WTC11 (cell line): ENCODE measurements around the gene PGAP3.

Experiments
- CTCF ChIP-seq: fragments of 200-600 bp; IDR thresholded peaks from 2 replicates; pipeline ENCODE4 v1.8.0; 2022; ENCODE audit warnings: antibody characterized with exemption
- JAZF1 ChIP-seq: fragments of 250-450 bp; sonication (Bioruptor Pico); IDR thresholded peaks from 2 replicates; pipeline ENCODE4 v1.9.0; 2021; ENCODE audit warnings: moderate library complexity, mild to moderate bottlenecking, inconsistent platforms
- SMAD3 ChIP-seq: sonication (generic); formaldehyde crosslinking; IDR thresholded peaks from 2 replicates; pipeline ENCODE4 v1.8.0; 2022; ENCODE audit warnings: missing genetic modification reagents, mild to moderate bottlenecking, borderline replicate concordance
- STAT6 ChIP-seq: sonication (generic); formaldehyde crosslinking; conservative IDR thresholded peaks from 2 replicates; pipeline ENCODE4 v1.8.1; 2023; ENCODE audit warnings: mild to moderate bottlenecking, low read depth, missing genetic modification reagents, moderate library complexity
- TEAD4 ChIP-seq: sonication (generic); formaldehyde crosslinking; IDR thresholded peaks from 2 replicates; pipeline ENCODE4 v1.8.0; 2022; ENCODE audit warnings: mild to moderate bottlenecking, missing genetic modification reagents
- TF ChIP-seq, protein P1 (sequence below): sonication (generic); formaldehyde crosslinking; IDR thresholded peaks from 2 replicates; pipeline ENCODE4 v1.8.0; 2022; ENCODE audit warnings: mild to moderate bottlenecking, missing genetic modification reagents
- TF ChIP-seq, protein P2 (sequence below): sonication (generic); formaldehyde crosslinking; IDR thresholded peaks from 2 replicates; pipeline ENCODE4 v1.8.0; 2022; ENCODE audit warnings: mild to moderate bottlenecking, missing genetic modification reagents

- TF ChIP-seq TEAD4 (CRISPR knock-in tag) (no peak), CTCF (no peak), STAT6 (CRISPR knock-in tag) (no peak), JAZF1 (no peak), SMAD3 (CRISPR knock-in tag) (no peak)
- TF ChIP-seq, protein P1, sequence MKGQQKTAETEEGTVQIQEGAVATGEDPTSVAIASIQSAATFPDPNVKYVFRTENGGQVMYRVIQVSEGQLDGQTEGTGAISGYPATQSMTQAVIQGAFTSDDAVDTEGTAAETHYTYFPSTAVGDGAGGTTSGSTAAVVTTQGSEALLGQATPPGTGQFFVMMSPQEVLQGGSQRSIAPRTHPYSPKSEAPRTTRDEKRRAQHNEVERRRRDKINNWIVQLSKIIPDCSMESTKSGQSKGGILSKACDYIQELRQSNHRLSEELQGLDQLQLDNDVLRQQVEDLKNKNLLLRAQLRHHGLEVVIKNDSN, result no peak
- TF ChIP-seq, protein P2, sequence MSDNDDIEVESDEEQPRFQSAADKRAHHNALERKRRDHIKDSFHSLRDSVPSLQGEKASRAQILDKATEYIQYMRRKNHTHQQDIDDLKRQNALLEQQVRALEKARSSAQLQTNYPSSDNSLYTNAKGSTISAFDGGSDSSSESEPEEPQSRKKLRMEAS, result no peak
Measured at GRCh38 chr17:39648616-39649366, 39.1 kb downstream of the PGAP3 start.
